GM19395 (cell line): Measurements from ENCODE around the gene FLCN.

Experiments
- ATAC-seq: cut with Tn5 transposase; IDR thresholded peaks from one replicate; pipeline ENCODE4 v1.9.1; 2021; ENCODE audit warnings: mild to moderate bottlenecking, moderate library complexity; ENCODE audit not compliant: unreplicated experiment

Gene FLCN

GRCh38 chr17:17170346-17170985 is 66.5 kb downstream of the FLCN start:
- no peak for ATAC-seq

- no peak for ATAC-seq
Measured at GRCh38 chr17:17169396-17169795, 67.6 kb downstream of the FLCN start.

GRCh38 chr17:17168401-17168800 is 68.6 kb downstream of the FLCN start:
- ATAC-seq = no peak

GRCh38 chr17:17167986-17168385 is 69.0 kb downstream of the FLCN start:
- ATAC-seq = no peak

- ATAC-seq = no peak
Measured at GRCh38 chr17:17167356-17167755, 69.6 kb downstream of the FLCN start.

GRCh38 chr17:17166446-17166845 is 70.5 kb downstream of the FLCN start:
- ATAC-seq = no peak

GRCh38 chr17:17165666-17166308 is 71.2 kb downstream of the FLCN start:
- no peak for ATAC-seq

GRCh38 chr17:17164676-17165075 is 72.3 kb downstream of the FLCN start:
- ATAC-seq = no peak

- ATAC-seq = no peak
Measured at GRCh38 chr17:17164156-17164555, 72.8 kb downstream of the FLCN start.
